Measurements from ENCODE around the gene MRPL1. TPM values are rescaled to one million over a fixed set of nuclear protein-coding genes. Genes with fewer than 3 reads are reported as not detected.
A peak's percentile ranks its signal among the peaks of the same experiment; 100 is the strongest.

MRPL1 gene
- total RNA-seq, 2 experiments from 2014 or later, result 22.6 to 37.4 TPM

DNA sequence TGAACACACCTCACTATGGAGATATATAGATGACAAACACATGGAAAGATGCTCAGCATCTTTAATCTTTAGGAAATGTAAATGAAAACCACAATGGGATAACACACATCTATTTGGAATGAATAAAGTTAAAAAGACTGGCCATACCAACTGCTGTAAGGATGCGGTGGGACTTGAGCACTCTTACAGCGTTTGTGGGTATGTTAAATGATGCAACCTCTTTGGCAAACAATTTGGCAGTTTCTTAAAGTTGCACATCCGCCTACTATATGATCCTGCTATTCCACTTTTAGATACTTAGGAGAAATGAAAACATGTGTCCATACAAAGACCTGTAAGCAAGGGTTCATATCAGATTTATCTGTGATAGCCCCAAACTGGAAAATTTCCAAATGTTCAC, 50.7 kb downstream of the MRPL1 start:
- Histone ChIP-seq H3K9me3 (ENCODE audit: low read length) (peaks cover 26% of the 10 kb centered on the region; the same call in 1 of the 2 replicates), H4K20me1 (ENCODE audit: insufficient read depth, low read length) (no peaks in the 10 kb centered on the region), H3K9me2 (ENCODE audit: insufficient read depth, low read length) (no peaks in the 10 kb centered on the region), H3K4me2 (ENCODE audit: low read length) (no peak overlapping the region), H3K4me1 (ENCODE audit: insufficient read depth, low read length, poor library complexity, severe bottlenecking) (peaks cover 35% of the 10 kb centered on the region), H2AFZ (ENCODE audit: low read length) (no peak overlapping the region), H3K27ac (ENCODE audit: low read depth, low read length, poor library complexity, severe bottlenecking) (no peak overlapping the region), H3K36me3 (ENCODE audit: insufficient read depth, low read length) (peaks cover 61% of the 10 kb centered on the region), H3K4me3 (ENCODE audit: low read depth, low read length, poor library complexity, severe bottlenecking) (no peak overlapping the region), H3K79me2 (ENCODE audit: insufficient read depth, low read depth, low read length) (peaks cover 11% of the 10 kb centered on the region; the same call in 1 of the 2 replicates)
- DNase-seq (ENCODE audit: low spot score), result no peak
- ChIA-PET POLR2A (interaction anchor here (0.6 kb wide), 1 partner anchor 73 kb away, joined by 3 read pairs; no protein-coding TSS in a partner anchor), CTCF (ENCODE audit: unreplicated experiment) (no interaction called here)
- BruUV-seq (replicated peaks), result no TSS peak
- intact Hi-C loops (cut with micrococcal nuclease; ENCODE audit: unreplicated experiment), result no loop called here
- TF ChIP-seq, protein P1, sequence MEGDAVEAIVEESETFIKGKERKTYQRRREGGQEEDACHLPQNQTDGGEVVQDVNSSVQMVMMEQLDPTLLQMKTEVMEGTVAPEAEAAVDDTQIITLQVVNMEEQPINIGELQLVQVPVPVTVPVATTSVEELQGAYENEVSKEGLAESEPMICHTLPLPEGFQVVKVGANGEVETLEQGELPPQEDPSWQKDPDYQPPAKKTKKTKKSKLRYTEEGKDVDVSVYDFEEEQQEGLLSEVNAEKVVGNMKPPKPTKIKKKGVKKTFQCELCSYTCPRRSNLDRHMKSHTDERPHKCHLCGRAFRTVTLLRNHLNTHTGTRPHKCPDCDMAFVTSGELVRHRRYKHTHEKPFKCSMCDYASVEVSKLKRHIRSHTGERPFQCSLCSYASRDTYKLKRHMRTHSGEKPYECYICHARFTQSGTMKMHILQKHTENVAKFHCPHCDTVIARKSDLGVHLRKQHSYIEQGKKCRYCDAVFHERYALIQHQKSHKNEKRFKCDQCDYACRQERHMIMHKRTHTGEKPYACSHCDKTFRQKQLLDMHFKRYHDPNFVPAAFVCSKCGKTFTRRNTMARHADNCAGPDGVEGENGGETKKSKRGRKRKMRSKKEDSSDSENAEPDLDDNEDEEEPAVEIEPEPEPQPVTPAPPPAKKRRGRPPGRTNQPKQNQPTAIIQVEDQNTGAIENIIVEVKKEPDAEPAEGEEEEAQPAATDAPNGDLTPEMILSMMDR (conservative IDR thresholded peaks at IDR 0.05; ENCODE audit: low read length), result no peak
- TF ChIP-seq EZH2phosphoT487 (IDR thresholded peaks at IDR 0.05; ENCODE audit: borderline replicate concordance, low read depth, low read length), result no peak

DNA sequence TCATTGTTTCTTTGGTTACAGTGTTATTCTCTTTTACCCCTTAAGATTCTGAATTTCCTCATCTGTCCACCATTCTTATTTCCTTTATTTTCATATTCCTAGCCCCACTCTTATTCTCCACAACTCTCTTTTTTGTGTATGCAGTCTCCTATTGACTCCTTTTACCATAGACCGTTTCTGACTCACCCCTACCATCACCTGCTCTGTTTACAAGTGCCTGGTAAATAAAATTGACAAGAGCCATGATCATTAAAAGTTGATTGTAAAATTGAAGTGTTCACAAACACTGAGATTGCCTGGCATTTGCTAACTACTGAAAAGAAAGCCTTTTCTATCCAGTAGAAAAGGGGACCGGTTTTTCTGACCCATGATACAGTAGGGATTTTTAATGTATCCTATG, 54.4 kb downstream of the MRPL1 start:
- H2AFZ ChIP-seq (ENCODE audit: low read length), result no peak overlapping the region
- no peaks in the 10 kb centered on the region for H4K20me1 ChIP-seq (ENCODE audit: insufficient read depth, low read length)
- intact Hi-C loops (cut with micrococcal nuclease; ENCODE audit: unreplicated experiment), result loop anchor here (2.0 kb wide), 1 partner anchor 96 kb away; no protein-coding TSS in a partner anchor
- ChIA-PET CTCF (ENCODE audit: unreplicated experiment) (interaction anchor here (0.6 kb wide), 1 partner anchor 484 kb away, joined by 3 read pairs; no protein-coding TSS in a partner anchor), POLR2A (interaction anchor here (0.7 to 6.1 kb wide), 6 partner anchors 13 to 185 kb away, joined by 3 to 33 read pairs (median 6); no protein-coding TSS in a partner anchor)
- BruUV-seq (replicated peaks), result no TSS peak
- H3K79me2 ChIP-seq (ENCODE audit: insufficient read depth, low read depth, low read length), result peaks cover 25% of the 10 kb centered on the region; the same call in 1 of the 2 replicates
- H3K9me2 ChIP-seq (ENCODE audit: insufficient read depth, low read length), result no peaks in the 10 kb centered on the region
- H3K27ac ChIP-seq (ENCODE audit: low read depth, low read length, poor library complexity, severe bottlenecking), result peak overlapping the region; percentile 62
- H3K4me1 ChIP-seq (ENCODE audit: insufficient read depth, low read length, poor library complexity, severe bottlenecking), result peaks cover 59% of the 10 kb centered on the region
- H3K4me3 ChIP-seq (ENCODE audit: low read depth, low read length, poor library complexity, severe bottlenecking), result peak overlapping the region; percentile 42
- peaks cover 7% of the 10 kb centered on the region; the same call in 1 of the 2 replicates for H3K9me3 ChIP-seq (ENCODE audit: low read length)
- DNase-seq (ENCODE audit: low spot score), result no peak
- peak overlapping the region; percentile 66 for H3K4me2 ChIP-seq (ENCODE audit: low read length)
- TF ChIP-seq, protein P1 (conservative IDR thresholded peaks at IDR 0.05; ENCODE audit: low read length), result no peak
- TF ChIP-seq EZH2phosphoT487 (IDR thresholded peaks at IDR 0.05; ENCODE audit: borderline replicate concordance, low read depth, low read length), result no peak
- H3K36me3 ChIP-seq (ENCODE audit: insufficient read depth, low read length), result peaks cover 54% of the 10 kb centered on the region

DNA sequence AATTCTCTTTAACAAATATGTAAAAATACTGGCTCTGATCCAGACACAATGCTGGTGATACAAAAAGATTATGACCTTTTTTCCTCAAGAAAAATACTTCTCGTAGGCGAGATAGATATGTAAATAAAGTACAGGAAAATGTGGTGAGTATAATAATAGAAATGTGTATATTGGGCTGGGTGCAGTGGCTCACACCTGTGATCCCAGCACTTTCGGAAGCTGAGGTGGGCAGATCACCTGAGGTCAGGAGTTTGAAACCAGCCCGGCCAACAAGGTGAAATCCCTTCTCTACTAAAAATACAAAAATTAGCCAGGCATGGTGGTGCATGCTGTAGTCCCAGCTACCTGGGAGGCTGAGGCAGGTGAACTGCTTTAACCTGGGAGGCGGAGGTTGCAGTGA, 55.0 kb downstream of the MRPL1 start:
- BruUV-seq (replicated peaks), result no TSS peak
- H4K20me1 ChIP-seq (ENCODE audit: insufficient read depth, low read length), result no peaks in the 10 kb centered on the region
- ChIA-PET POLR2A (interaction anchor here (0.7 to 6.1 kb wide), 9 partner anchors 13 to 186 kb away, joined by 3 to 33 read pairs (median 4); no protein-coding TSS in a partner anchor), CTCF (ENCODE audit: unreplicated experiment) (no interaction called here)
- H3K27ac ChIP-seq (ENCODE audit: low read depth, low read length, poor library complexity, severe bottlenecking), result peak overlapping the region; percentile 62
- H3K9me3 ChIP-seq (ENCODE audit: low read length), result 0 out of 2 replicates have a peak, but pooled peaks cover 6% of the 10 kb centered on the region
- no peak overlapping the region for H2AFZ ChIP-seq (ENCODE audit: low read length)
- H3K4me2 ChIP-seq (ENCODE audit: low read length), result peak overlapping the region; percentile 66
- H3K9me2 ChIP-seq (ENCODE audit: insufficient read depth, low read length), result no peaks in the 10 kb centered on the region
- H3K79me2 ChIP-seq (ENCODE audit: insufficient read depth, low read depth, low read length), result peaks cover 25% of the 10 kb centered on the region; the same call in 1 of the 2 replicates
- peak overlapping the region; percentile 42 for H3K4me3 ChIP-seq (ENCODE audit: low read depth, low read length, poor library complexity, severe bottlenecking)
- TF ChIP-seq, protein P1 (conservative IDR thresholded peaks at IDR 0.05; ENCODE audit: low read length), result no peak
- no peak for TF ChIP-seq EZH2phosphoT487 (IDR thresholded peaks at IDR 0.05; ENCODE audit: borderline replicate concordance, low read depth, low read length)
- H3K4me1 ChIP-seq (ENCODE audit: insufficient read depth, low read length, poor library complexity, severe bottlenecking), result peaks cover 55% of the 10 kb centered on the region
- peak; percentile 41 for DNase-seq (ENCODE audit: low spot score)
- H3K36me3 ChIP-seq (ENCODE audit: insufficient read depth, low read length), result peaks cover 54% of the 10 kb centered on the region
- intact Hi-C loops (cut with micrococcal nuclease; ENCODE audit: unreplicated experiment), result loop anchor here (2.0 kb wide), 1 partner anchor 97 kb away; no protein-coding TSS in a partner anchor
